Renal cortical epithelial cell (primary cell): ENCODE results near the gene ZNF805. TPM values are rescaled to one million over a fixed set of nuclear protein-coding genes. Genes with fewer than 3 reads are reported as not detected.
"Not testable (repeated sequence)": the region's sequence is repeated elsewhere in the genome, so short reads cannot be mapped to it uniquely, and the experiment has no call there.

Source experiments
- DNase-seq: peaks from one replicate; pipeline ENCODE4 v3.0.0-alpha.2; 2011; ENCODE audit warnings: low read depth
- total RNA-seq: library from RNA; depleted of rRNA; stranded (reverse); fragments of >200 nt; gene quantifications from 2 replicates; pipeline ENCODE4 v1.2.3, GENCODE V29; 2014

ZNF805 gene
- total RNA-seq: 31.3 and 39.8 TPM in 2 replicates

DNA sequence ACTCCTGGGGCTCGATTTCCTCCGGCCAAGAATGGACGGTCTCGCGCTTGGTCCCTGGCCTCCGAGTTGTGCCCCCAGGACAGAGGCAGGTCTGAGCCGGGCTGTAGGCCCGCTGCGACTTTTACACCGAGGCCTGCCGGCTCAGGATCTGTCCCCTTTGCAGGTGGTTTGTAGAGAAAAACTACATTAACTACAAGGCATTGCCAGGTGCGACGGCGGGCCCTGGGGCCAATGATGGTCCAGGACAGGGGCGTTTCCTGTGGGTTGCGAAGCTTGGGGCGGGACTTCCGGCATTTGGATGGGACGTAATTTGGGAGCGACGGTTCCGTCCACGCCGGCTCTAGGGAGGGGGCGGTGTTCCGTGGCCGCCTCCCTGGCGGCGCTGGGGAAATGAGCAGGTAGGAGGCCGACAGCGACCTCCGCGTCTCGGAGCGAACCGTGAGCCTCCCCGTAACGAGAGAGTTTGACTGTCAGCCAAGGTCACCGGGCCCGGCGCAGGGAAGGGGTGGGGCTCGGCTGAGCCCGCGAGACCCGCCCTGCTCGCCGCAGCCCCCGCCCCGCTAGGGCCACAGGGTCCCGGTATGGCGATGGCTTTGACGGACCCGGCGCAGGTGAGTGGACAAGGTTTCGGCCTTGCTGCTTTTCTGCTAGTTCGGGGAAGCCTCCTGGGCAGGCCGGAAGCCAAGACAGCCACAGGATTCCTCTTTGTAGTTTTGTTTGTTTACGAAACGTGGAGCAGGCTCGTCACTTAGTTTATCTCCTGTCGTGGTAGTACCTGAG, at the start of gene ZNF805:
ZNF805 (plus strand) TSS at position 322 of the 780 bp plus-strand sequence; CDS start at position 582, 260 bp downstream.
- peak; percentile 89 for DNase-seq

DNA sequence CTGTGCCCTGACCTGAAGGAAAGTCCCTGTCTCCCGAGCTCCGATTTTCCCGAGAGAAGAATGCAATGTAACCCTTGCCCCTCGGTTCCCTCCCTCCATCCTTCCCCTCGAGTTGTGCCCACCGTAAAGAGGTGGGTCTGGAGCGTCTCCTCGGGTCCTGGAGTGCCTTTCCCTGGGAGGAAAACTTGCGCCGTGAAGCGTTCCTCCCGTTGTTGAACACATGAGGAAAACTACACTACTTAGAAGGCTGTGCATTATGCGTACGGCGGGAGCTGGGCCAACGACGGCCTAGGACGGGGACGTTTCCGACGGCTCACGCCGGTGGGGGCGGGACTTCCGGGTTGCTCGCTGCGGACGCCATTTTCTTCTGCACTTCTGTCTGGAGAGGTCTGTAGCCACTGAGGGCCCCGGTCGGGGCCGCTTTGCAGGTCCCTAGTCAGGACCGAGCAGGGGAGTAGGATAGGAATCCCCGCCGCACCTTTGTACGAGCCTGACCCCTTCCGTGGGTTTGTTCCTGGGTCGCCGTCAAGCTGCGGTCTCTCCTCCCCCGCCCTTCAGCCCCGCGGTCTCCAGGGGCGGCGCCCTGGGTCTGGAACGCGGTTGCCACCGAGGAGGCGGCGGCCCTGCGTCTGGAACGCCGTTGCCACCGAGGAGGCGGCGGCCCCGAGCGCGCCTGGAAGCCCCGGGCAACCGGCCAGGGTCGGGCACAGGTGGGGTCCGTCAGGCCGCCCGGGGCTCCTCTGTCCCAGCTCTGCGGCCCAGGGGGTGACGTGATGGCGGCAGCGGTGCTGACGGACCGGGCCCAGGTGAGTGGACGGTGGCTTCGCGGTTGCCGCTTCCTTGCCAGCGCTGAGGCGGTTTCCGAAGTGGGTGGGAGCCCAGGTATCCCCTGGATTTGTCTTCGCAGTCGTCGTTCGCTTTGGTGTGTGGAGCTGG, 49.0 kb upstream of the ZNF805 start, which contains the start of gene ZNF264:
ZNF264 (plus strand) TSS at position 360 of the 936 bp plus-strand sequence; CDS start at position 774, 414 bp downstream.
- peak; percentile 64 for DNase-seq

DNA sequence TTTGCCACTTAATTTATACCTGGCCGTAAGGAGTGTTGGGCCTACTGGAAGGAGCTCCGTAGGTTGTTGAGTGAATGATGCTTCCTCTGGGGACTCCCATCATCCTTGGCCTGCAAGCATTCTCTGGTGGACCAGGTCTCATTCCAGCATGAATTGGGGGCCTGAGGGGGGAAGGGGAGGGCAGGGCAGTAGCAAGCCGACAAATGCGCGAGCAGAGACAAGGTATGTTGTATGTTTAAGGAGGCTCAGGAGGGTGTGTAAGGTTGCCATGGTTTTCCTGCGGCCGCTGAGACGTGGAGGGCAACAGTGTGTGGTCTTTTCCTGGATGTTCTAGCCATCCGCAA, 48.4 kb upstream of the ZNF805 start:
- DNase-seq: peak; percentile 6

DNA sequence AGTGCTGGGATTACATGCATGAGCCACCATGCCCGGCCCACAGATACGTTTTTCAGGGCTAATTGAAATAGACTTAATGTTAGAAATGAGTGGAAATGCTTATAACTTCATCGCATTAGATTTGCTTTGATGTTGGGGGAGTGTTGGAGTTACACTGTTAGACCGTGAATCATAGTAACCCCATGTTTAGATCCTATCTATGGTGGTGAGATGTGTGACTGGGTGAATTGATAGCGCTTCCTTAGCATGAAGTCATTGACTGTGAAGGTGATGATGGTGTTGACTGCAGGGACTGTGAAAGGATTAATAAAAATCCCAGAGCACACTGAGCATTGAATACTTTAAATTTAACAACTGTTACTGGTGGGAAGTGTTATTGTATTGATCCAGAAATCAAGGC, 47.4 kb upstream of the ZNF805 start:
- no peak for DNase-seq

DNA sequence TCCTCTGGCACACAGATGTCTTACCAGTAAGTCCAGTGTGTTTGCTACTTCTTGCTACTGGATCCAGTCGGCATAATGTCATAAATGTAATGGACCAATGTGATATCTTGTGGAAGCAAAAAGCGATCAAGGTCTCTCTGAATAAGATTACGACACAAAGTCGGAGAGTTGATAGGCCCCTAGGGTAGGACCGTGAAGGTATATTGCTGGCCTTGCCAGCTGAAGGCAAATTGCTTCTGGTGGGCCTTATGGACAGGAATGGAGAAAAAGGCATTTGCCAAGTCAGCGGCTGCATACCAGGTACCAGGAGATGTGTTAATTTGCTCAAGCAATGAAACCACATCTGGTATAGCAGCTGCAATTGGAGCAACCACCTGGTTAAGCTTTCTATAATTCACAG, 42.6 kb upstream of the ZNF805 start:
- DNase-seq: not testable (repeated sequence)

DNA sequence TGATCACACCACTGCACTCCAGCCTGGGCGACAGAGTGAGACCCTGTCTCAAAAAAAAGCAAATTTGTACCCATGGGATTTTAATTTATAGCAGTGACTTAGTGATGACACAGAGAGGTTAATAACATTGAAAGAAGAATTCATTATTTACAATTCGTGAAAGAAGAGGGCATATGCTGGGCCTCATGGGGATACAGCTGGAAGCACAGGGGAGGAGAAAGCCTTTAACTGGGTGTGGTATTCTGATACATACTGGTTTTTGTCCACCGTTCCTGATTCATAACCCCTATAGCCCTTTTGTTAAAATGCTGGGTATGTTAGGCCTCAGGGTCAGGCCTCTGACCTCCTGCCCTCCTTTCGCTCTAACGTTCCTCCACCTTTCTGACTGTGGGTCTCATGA, 38.3 kb upstream of the ZNF805 start:
- no peak for DNase-seq

DNA sequence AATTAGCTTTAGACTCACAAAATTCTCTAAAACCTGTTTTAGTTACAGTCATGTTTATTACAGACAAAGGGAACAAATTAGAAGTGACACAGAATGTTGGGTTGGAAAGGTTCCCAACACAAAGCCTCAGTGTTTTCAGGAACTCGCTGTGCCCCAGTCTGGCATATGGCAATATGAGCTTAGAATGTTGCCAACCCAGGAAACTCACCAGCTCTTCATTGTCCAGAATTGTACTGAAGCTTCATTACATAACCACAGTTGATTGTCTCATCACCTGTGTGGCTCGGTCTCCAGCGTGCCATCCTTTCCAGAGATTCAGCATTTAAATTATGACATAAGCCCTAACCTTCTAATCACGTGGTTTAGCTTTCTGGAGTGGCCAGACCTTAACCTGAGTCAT, 30.1 kb upstream of the ZNF805 start:
- no peak for DNase-seq

DNA sequence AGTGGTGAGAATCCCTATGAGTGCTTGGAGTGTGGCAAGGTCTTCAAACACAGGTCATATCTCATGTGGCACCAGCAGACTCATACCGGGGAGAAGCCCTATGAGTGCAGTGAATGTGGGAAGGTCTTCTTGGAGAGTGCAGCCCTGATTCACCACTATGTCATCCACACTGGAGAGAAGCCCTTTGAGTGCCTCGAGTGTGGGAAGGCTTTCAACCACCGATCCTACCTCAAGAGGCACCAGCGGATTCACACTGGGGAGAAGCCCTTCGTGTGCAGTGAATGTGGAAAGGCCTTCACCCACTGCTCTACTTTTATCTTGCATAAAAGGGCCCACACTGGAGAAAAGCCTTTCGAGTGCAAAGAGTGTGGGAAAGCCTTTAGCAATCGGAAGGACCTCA, 28.3 kb upstream of the ZNF805 start:
- DNase-seq: no peak

DNA sequence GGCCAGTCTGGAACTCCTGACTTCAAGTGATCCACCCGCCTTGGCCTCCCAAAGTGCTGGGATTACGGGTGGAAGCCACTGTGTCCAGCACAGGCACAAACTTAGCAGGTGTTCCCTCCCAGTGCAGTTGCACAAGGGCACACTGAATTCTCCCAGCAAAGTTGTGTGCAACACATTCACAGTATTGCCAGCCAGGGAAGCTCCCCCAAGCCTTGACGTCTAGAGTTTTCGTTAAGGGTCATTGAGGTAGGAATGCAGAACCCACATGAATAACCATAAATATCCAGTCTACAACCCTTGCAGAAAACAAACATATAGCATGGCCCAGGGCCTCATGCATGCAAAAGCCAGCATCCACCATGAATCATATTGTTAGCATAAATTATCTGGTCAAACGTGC, 12.9 kb upstream of the ZNF805 start:
- no peak for DNase-seq

DNA sequence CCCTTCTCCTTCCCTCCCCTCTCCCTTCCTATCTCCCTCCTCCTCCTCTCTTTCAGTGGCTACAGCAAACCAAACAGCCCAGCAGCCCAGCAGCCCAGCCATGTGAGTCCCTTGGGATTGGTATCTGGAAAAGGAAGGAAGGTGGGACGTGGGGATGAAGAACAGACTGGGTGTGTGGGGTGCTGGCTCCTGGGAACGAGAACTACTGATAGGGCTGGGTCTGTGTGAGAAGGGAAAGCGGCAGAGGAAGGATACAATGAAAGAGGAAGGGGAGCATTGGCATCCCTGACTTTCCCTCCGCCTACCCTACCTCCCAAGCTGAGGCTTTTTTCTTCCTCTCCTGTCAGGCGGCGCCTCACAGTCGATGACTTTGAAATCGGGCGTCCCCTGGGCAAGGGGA, 8.7 kb upstream of the ZNF805 start:
- DNase-seq: no peak

DNA sequence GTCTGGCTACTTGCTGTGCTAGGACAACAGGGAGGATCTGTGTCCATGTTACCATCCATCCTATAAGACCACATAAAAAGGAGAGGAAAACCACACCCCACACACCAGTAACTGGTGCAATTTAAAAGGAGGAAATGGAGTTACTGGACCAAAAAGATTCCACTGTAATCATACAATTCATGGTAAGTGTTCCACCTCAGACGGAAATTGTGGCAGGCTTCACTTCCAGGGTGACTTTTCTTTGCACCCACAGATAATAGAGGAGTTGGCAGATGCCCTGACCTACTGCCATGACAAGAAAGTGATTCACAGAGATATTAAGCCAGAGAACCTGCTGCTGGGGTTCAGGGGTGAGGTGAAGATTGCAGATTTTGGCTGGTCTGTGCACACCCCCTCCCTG, 7.2 kb upstream of the ZNF805 start:
- DNase-seq: no peak

DNA sequence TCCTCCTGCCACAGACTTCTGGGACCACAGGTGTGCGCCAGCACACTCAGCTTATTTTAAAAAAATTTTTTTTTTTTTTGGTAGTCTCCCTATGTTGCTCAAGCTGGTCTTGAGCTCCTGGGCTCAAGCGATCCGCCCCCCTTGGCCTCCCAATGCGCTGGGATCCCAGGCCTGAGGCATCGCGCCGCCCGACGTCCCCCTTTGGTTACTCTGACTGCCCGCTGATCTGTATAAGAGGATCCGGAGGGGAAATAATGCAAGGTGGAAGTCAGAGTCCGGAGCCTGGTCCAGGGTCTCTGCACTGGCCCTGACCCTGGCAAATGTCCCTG, 486 bp upstream of the ZNF805 start:
- no peak for DNase-seq

DNA sequence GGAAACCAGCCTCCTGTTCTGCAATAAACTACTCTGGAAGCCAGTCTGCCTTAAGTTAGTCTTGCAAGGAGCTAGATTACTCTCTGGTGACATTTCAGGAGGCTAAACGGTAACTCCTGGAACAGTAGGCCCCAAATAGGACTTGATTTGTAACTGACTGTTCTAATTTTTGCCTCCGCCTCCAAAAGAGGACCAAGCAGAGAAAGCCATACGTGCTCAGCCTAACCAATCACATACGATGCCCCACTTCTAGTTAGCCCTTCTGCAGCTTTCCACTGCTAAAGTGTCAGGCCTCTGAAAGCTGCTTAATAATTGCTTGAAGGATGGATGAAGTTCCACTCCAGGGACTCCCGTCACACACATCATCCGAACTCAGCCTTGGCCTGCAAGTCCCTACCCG, 744 bp downstream of the ZNF805 start:
- DNase-seq: peak; percentile 20

DNA sequence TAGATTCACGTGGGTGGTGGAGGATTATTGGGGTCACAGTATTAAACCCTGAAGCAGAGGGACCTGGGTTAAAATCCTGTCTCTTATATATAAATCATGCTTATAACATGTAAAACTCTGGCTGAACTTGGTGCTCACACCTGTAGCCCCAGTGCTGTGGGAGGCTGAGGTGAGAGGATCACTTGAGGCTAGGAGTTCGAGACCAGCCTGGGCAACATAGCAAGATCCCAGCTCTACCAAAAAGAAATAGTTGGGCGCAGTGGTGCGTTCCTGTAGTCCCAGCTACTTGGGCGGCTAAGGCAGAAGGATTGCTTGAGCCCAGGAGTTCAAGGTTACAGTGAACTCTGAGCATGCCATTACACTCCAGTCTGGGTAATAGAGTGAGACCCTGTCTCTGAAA, 2.4 kb downstream of the ZNF805 start:
- DNase-seq: no peak

DNA sequence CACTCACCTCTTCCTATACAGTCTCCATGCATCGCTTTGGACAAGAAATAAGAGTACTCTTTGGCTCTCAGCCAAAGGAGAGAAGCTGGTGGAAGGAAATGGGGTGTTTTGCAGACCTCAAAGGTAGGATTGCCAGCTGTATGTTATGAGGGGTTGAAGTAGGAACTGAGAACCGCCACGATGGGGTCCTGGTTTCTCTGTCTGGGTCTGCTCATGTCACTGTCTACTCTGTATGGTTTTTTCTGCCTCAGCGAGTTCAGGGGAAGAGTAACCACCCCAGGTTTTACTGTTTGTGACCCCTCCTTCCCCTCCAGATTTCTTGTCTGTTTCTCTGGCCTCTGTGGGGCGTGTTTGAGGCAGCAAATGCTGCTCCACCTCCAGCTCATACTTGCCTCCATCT, 4.1 kb downstream of the ZNF805 start:
- DNase-seq: no peak

DNA sequence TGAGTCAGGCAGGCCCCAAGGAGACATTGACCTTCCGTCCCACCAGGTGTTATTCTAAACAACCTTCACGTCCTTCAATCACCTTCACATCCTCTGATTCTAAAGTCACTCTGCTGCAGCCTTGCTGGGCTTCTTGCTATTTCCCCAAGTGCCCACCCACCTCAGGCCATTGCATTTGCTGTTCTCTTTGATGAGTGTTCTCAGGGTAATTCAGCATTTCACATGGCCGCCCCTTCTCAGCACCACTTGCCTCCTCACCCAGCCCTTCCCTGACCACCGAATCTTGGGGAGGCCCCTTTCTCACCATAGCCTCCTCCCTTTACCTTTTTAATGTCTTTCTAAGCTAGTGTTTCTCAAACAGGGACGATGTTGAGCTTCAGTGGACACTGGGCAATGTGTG, 4.6 kb downstream of the ZNF805 start:
- DNase-seq: no peak

DNA sequence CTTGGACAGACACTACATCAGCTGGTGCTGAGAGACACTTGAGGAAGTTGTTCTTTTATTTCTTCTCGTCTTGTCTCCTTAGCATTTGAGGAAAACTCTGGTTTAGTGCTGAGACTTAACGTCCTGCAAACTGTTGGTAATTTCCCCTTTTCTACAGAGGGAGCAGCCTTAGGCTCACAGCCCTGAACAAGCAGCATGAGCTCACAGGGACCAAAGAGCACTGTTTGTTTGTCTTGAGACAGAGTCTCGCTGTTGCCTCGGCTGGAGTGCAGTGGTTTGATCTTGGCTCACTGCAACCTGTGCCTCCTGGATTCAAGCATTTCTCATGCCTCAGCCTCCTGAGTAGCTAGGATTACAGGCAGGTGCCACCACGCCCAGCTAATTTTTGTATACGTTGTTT, 5.5 kb downstream of the ZNF805 start:
- no peak for DNase-seq

DNA sequence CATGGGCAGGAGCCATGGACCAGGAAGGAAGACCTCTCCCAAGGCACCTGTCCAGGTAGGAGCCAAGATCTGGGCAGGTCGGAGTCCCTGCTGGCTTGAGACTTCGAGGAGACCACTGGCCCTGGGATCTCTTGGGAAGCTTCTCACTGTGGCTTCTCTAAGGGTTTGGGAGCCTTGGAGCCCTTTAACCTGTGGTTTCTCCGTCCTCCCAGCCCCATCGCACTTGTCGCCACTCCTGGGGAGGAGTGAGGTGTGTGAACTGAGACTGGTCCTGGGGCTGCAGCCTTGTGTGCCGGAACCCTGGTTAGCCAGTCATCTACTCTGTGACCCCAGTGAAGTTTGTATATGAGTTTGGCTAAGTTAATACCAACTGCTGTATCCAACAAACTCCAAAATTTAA, 8.2 kb downstream of the ZNF805 start:
- DNase-seq: no peak

DNA sequence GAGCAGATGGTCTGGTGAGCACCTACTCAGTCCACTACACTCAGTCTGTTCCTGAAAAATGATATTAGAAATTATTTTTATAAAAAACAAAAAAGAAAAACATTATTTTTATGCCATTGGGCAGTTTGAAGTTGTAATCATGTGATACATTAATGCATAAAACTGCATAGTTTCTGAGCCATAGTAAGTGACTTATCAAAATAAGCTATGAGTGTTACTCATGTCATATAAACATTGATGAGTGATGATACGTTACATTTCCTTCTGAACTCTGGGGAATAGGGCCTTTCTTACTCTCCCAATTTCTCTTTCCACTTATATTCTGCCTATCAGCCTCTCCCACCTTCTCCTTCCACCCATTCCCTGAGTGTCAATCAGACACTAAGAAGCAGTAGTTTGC, 8.9 kb downstream of the ZNF805 start:
- DNase-seq: no peak

DNA sequence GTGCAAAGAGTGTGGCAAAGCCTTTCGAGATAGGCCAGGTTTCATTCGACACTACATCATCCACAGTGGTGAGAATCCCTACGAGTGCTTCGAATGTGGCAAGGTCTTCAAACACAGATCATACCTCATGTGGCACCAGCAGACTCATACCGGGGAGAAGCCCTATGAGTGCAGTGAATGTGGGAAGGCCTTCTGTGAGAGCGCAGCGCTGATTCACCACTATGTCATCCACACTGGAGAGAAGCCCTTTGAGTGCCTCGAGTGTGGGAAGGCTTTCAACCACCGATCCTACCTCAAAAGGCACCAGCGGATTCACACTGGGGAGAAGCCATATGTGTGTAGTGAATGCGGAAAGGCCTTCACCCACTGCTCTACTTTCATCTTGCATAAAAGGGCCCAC, 13.3 kb downstream of the ZNF805 start:
- not testable (repeated sequence) for DNase-seq

DNA sequence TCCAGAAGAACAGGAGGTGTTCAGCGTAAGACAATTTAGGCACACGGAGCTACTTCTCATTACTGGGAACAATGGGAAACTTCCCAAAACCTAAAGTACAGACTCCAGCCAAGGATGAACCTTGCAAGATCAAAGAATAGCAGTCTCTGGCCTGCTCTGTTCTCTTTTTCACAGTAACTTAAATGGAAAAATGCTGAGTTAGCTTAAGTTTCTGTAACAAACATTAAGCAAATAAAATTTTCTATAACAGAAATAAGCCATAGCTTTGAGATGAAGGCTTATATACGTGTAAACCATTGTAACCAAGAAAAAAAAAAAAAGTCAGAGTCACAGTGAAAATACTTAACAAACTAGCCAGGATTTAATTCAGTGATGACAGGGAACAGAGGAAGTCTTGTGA, 21.6 kb downstream of the ZNF805 start:
- DNase-seq: no peak

DNA sequence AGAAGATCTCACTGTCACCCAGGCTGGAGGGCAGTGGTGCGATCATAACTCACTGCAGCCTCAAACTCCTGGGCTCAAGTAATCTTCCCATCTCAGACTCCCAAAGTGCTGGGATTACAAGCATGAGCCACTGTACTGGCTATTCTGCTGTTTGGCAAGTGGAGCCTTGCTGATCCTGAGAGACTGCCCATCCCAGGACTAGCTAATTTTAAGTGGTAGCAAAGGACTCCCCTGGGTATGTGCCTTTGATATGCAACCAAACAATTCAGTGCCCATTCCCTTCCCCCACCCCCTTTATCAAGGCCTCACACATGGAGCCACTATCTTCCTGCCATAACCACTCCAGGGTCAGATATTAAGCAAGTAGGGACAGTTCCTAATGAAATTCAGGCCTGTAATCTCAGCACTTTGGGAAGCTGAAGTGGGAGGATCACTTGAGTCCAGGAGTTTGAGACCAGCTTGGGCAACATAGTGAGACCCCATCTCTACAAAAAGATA, 22.9 kb downstream of the ZNF805 start:
- DNase-seq: no peak

DNA sequence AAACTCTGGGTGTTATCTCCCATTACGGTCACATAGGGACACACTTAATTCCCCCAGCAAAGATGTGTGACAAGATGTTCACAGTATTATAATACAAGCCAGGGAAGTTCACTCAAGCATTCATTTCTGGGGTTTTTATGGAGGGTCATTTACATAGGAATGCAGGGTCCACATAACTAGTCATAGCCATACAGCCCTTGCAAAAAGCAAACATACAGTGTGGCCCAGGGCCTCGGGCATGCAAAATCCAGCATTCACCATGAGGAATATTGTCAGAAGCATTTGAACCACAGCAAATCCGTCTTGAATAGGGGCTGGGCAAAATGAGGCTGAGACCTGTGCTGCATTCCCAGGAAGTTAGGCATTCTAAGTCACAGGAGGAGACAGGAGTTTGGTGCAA, 26.9 kb downstream of the ZNF805 start:
- peak; percentile 84 for DNase-seq
